ENCODE measurements around the gene SMIM36.
"Not testable (repeated sequence)": the region's sequence is repeated elsewhere in the genome, so short reads cannot be mapped to it uniquely, and the experiment has no call there.

SMIM36 gene

GRCh38 chr17:55500103-55500502, 11.1 kb downstream of the SMIM36 start:
- no peak for DNase-seq

DNA sequence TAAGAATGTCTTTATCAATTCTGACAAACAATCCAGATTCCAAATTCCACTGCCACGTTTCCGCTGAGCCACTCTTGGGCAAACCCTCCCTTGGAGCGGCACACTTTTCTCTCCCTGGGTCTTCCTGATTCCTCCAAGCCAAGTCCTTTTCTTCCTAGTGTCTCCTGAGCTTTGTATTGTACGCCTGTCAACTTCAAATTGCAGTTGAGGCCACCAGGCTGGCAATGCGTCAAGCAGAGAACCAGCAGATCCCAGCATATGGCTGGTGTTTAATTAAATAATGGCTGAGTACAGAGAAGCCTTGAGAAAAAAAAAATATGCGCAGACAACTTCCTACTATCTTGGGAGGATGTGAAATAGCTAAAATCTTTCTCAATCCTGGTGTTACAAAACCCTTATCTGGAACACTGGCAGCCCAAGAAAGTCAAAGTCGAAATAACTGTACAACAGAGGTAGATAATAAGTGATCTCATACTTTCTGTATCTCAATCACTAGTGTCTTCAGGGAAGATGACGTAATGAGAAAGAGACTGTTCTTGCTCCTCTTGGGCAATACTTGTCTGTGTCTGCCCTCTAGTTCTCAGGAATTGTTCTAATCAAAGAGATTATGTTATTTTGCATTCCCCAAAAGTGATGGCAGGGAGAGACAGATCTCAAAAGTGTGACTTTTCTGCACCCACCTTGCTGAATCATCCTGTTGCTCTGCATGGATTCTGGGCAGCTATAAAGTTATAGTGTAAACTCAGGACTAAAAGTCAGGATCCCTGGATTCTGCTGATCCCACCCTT, 15.0 kb downstream of the SMIM36 start:
- no peak for DNase-seq

- DNase-seq: no peak
These were observed 16.0 kb downstream of the SMIM36 start for GRCh38 chr17:55495239-55495638.

DNA sequence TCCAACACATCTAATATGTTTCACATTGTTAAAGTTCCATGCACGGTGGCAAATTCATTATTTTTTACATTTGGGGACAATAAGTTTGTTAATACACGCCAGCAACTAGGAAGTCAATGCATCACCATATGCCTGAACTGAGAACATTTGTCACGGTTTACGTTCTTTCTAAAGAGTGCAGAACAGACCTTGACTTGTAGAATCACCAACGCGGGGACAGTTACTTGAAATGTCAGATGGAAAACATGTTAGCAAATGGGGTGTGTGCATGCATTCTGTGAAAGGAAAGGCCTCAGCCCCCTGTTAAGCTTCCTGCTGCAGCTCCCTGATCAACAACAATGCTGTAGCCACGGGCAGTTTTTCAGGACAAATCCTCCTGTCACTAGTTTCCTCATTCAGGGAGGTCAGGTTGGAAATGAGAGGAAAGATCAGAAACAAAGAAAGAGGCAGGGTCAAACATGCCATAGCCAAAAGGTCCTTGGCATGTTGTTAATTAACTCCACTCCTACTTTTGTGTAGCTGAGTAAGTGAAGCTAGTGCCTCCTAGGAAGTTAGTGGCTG, 18.4 kb downstream of the SMIM36 start:
- DNase-seq: no peak

- no peak for DNase-seq
These were observed 20.9 kb downstream of the SMIM36 start for GRCh38 chr17:55490376-55490775.

DNA sequence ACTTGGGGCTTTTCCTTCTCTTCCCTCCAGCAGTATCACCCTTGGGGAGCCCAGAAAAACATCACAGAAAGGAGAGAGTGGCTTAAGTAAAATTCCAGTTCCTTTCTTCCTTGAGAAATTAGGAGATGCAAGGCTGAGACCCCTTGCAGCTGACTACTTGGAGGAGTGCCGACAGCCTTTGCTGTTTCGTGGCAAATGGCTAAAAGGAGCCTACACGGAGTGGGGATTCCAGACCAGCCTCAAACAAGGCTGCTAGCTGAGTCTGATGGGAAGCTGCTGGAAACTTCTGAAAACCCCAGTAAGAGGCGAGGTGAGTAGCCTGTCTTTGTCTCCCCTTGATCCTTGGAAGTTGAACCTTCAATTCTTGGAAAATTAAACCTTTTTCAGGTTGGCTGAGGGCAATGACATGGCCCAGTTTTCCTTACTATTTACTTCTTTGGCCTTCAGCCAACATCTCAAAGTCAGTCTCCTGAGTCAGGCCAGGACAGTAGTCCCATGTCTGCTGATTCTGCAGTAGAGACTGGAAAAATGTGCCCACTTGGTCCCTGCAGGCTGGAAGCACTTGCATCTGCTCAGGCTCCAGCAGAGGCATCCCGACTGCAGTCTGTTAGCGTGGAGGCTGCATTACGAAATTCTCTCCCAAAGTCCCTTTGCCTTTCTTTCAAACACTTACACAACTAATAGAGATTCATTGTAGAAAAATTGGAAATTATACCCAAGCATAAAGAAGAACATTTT, 23.4 kb downstream of the SMIM36 start:
- no peak for DNase-seq

DNA sequence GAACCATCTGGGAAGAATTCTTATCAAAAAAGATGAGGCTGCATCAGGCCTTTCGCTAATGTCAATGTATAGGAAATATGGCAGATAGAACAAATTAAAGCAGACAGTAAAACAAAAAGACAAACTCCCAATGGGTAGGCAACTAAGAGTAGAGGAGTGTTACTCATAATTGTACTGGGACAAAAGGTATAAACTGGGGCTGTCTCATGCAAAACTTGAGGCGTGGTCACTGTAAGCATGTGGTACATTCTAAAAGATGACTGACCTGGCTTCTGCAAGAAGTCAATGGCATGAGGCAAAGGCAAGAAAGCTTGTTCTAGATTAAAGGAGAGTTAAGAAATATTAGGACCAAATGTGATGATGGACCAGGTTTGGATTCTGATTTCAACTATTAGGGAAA, 26.7 kb downstream of the SMIM36 start:
- DNase-seq: no peak

GRCh38 chr17:55482591-55483389, 28.5 kb downstream of the SMIM36 start:
- DNase-seq: no peak

- DNase-seq: no peak
These were observed 30.5 kb downstream of the SMIM36 start for GRCh38 chr17:55480631-55481315.

- DNase-seq: no peak
These were observed 31.3 kb downstream of the SMIM36 start for GRCh38 chr17:55479903-55480302.

DNA sequence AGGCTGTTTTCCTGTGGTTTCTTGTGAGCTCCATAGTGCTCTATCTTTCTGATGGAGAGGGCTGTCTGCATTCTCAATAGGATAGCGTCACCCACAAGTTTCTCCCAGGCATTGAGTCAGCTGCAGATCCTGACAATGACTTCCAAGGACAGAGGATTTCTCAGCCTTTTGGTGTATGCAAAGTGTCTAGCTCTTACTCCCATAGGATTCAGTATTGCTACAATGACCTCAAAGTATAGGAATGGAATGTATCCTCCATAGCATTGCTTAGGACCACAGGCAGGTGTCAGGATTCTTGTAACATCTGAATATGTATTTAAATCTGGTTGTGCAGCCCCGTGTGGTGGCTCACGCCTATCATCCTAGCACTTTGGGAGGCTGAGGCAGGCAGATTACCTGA, 32.3 kb downstream of the SMIM36 start:
- no peak for DNase-seq

GRCh38 chr17:55466671-55467070, 44.6 kb downstream of the SMIM36 start:
- no peak for DNase-seq

DNA sequence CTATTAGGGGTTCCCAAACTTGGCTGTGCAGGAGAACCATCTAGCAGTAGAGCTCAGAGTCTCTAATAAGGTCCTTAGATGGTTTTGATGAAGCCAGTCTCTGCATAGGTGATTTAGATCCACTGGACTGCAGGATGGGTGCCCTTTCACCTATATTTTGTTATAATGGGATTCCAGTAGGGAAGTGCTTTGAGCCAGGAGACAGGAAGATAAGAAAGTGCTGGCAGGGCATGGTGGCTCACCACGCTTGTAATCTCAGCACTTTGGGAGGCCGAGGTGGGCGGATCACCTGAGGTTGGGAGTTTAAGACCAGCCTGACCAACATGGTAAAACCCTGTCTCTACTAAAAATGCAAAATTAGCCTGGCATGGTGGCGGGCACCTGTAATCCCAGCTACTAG, 45.5 kb downstream of the SMIM36 start:
- not testable (repeated sequence) for DNase-seq

DNA sequence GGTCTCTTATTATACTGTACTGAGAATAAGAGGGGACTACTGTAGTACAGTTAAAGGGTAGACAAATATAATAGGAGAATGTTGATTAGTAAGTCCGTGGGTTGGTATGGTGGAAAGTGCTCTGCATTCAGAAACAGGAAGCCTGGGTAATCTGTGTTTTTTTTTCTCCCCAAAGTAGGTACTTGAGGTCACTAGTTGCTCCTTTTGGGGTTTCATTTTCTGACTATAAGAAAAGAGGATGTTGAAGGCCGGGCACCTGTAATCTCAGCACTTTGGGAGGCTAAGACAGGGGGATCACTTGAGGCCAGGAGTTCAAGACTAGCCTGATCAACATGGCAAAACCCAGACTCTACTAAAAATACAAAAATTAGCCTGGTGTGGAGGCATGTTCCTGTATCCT, 47.7 kb downstream of the SMIM36 start:
- no peak for DNase-seq

DNA sequence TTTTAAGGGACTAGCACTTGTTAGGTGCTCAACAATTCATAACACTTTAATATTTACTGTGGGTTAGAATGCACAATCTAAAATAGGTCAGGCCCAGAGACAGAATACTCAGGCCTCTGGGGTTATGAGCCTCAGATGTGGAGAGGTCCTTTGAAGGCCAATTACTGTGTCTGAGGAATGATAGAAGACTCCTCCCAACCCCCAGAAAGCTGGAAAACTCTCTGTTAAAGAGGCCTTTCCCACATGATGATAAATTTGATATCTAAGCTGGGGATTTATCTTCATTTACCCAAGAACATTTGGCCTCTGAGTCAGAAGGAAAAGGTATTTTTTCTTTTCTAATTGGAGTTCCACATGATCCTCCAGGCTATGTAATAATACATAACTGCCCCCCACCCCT, 48.5 kb downstream of the SMIM36 start:
- no peak for DNase-seq

DNA sequence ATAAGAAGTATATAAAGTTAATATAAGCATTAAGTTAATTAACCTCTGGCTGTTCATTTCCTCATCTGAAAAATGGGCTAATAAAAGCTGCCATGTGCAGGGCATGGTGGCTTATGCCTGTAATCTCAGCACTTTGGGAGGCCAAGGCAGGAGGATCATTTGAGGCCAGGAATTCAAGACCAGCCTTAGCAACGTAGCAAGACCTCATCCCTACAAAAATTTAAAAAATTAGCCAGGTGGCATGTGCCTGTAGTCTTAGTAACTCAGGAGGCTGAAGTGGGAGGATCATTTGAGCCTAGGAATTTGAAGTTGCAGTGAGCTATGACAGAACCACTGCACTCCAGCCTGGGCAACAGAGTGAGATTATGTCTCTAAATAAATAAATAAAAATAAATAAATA, 49.0 kb downstream of the SMIM36 start:
- DNase-seq: no peak

DNA sequence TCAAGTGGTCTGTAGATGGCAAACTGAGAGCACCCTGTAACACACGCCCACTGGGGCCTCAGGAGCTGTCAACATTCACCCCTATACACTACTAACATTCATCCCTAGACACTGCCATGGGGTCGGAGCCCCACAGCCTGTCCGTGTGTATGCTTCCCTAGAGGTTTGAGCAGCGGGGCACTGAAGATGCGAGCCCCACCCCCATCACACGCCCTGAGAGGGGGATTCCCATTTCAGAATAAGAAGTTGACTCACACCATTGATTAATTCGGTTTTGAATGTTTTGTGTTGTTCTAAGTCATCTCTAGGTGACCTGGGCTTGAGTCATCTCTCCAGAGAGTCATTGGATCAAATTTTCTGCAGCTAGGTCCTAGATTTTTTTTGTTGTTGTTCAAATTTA, 52.3 kb downstream of the SMIM36 start:
- DNase-seq: no peak

DNA sequence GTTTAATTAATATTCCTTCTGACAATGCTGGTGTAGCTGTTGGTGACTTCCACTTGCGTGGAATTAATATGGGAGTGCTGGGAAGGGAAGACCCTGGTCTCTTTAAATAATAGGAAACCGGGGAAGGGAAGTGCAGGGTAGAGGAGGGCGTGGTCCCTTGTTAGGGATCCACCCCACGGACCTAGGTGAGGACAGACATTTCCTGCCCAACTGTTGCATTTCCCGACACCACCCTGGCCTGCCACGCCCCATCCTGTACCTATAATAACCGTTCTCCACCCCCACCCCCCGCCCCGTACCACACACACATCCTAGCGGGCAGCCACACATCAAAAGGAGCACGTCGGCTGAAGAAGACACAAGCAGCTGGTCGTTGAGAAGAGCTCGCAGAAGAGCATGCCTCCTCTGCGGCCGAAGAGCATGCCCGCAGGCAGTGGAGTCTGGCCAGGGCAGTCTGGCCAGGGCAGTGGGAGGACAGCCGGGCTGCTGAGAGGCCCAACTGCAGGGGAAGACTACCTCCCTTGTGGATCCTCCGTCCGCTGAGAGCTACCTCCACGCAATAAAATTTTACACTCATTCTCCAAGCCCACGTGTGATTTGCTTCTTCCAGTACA, 52.9 kb downstream of the SMIM36 start:
- no peak for DNase-seq

DNA sequence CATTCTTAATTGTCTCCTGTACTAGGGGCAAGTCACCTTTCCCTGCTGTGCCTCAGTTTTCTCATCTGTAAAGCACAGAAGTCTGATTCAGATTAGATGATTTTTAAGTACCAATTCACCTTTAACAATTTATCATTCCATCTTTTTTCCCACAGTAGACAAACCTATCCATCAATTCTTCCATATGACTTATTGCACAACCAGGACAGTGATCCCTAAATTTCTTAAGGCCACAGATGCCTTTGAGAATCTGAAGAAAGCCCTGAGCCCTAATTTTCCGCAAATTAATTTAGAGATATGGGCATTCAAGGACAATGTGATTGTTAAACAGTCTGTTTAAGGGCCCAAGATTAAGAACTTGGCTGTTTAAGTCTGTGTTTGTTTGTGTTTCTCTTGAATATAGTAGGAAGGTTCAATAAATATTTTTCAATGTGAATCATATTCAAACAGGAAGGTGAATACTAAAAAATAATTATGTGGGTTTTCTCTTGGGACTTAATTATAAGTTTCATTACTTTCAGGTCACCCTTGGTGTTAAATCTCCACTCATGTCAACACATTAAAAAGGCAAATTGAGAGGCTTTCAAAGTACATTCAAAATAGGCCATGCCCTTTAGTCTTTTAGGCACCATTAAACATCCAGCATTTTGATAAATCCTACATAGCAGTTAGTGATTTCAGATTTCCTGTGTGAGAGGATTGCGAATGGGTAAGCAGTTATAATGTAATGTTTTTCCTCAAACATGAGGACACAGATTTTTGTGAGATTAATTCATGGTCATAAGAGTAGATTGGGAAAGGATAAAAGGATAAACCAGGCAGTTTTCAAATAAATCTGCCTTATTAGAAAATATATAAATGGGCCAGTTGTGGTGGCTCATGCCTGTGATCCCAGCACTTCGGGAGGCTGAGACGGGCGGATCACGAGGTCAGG, 54.7 kb downstream of the SMIM36 start:
- no peak for DNase-seq

DNA sequence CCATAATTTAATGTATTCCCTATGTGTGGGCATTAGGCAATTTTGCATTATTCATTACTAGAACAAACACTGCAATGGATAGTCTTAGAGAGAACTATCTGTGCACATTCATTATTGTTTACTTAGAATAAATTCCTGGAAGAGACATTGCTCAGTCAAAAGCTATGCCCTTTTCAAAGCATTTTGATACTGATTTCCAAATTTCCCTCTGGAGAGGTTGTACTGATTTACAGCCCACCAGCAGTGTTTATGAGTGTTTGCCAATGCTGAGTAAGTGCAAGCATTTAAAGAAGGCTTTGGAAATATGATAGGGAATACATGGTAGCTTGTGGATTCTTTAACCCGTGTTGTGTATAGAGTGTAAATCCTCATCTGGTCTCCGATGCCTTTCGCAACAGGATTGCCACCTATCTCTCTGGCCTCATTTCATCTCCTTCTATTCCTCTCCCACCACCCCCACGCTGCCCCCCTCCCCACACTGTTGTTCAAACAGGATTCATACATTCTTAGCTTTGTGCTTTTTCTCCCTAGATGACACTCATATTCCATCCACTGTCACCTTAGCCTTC, 56.3 kb downstream of the SMIM36 start:
- DNase-seq: no peak

Data from DMS153 (cell line).